CD4-positive, alpha-beta T cell treated with Interleukin-15 for 1 hour (primary cell): ENCODE data around the gene CHAMP1.
"Not testable (repeated sequence)": the region's sequence is repeated elsewhere in the genome, so short reads cannot be mapped to it uniquely, and the experiment has no call there.

Experiments
- DNase-seq: peaks from one replicate; pipeline ENCODE4 v3.0.0-alpha.2; 2020

The CHAMP1 gene

DNA sequence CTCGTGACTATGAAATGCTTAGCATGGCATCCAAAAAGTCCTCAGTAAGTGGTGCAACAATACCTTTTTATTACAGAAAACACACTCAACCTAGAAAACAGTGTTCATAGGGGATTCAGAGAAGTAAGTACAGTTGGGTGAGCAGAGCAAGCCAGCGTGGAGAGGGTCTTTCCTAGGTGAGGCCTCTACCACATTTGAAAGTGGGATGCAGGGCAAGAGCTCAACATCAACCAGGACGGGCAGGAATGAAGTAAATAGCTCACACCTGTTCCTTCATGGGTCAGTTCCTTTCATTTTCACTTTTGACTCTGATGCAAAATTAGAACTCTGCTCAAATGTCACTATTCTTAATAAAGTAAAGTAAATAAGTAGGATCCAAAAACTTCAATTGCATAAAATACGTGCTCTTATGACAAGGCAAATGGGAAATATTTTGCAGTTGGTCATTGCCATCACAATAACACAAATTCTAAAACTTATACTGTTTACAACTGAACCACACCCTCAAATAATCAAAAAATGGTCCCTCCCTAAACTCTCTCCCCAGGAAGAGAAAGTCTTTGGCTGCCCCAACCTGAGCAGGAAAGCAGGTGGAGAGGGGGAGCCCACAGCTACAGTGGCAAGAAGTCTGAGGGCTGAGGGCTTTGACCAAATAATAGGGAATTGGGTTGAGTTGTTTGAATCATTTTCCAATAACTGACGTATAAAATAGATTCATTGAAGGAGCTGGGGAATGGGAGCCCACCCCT is 20.2 kb downstream of the CHAMP1 start:
- no peak for DNase-seq

DNA sequence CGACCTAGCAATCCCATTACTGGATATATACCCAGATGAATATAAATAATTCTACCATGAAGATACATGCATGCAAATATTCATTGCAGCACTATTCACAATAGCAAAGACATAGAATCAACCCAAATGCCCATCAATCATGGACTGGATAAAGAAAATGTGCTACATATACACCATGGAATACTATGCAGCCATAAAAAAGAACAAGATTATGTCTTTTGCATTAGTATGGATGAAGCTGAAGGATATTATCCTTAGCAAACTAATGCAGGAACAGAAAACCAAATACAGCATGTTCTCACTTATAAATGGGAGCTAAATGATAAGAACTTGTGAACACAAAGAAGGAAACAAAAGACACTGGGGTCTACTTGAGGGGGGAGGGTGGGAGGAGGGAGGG is 22.2 kb downstream of the CHAMP1 start:
- not testable (repeated sequence) for DNase-seq

- no peak for DNase-seq
These were observed 24.7 kb downstream of the CHAMP1 start for GRCh38 chr13:114338959-114339358.

DNA sequence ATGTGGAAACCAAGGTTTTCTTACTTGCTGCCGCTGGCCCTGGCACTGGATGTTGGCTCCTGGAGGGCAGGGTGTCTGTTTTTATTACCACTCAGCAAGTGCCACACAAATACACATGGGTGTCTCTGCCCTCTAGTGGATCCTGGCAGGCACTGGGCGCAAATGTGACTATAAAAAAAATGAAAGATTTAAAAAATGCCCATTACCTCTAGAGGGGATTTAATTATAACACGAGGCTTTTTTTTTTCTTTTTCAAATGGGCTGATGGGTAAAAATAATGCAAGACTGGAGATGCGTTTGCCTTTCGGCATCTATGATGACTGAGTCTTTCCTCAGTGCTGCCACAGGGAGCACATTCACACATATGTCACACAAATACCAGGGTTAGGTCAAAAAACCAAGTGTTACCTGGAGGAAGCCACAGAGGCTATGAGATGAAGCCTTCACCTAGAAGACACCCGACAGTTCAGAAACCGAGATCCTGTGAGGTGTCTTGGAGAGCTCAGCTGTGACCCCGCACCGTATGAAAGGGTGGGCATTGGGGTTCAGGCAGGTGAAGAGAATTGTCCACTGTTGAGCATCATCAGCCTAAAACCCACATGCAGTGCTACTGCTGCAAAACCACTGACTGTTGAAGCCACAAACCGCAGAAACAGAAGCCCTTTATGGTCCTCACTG is 25.7 kb downstream of the CHAMP1 start:
- DNase-seq: peak; percentile 46

DNA sequence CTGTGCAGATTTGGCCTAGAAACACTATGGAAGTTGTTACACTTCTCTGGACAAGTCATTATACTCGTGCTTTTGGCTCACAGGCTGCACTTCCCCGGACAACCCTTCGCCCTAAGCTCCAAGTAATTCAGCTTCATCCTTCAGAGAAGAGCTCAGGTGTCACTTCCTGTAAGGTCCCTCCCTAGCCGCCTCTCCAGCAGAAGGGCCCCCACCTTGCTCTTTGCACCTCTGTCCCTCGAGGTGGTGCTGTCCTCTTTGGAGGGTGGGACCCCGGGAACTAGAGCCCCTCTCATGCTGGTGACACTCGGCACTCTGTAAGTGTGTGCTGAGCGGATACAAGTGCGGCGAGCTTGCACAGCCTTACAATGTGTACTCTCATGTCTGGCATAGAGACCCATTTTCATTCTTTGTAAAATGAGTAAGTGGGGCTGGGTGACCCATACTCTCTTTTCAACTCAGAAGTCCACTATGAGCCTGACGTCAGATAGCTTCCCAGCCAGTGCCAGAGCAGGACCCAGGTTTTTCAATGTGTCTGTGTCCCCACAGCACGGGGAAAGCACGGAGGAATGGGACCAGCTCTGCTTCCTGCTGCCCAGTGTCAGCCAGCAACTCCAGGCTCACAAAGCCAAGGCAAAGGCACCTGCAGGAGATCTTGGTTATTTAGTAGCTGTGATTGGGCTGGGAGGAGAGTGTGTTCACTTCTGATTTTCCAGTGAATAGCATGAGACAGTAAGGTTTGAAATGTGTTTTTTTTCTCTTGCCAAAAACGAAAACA is 26.9 kb downstream of the CHAMP1 start:
- no peak for DNase-seq

DNA sequence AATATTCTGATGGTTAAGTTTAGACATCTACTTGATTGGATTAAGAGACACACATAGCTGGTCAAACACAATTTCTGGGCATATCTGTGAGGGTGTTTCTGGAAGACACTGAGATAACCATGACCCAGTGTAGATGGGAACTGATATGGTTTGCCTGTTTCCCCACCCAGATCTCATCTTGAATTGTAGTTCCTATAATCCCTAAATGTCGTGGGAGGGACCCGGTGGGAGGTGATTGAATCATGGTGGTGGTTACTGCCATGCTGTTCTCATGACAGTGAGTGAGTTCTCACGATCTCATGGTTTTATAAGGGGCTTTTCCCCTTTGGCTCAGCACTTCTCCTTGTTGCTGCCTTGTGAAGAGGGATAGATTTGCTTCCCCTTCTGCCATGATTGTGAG is 33.0 kb downstream of the CHAMP1 start:
- DNase-seq: not testable (repeated sequence)

DNA sequence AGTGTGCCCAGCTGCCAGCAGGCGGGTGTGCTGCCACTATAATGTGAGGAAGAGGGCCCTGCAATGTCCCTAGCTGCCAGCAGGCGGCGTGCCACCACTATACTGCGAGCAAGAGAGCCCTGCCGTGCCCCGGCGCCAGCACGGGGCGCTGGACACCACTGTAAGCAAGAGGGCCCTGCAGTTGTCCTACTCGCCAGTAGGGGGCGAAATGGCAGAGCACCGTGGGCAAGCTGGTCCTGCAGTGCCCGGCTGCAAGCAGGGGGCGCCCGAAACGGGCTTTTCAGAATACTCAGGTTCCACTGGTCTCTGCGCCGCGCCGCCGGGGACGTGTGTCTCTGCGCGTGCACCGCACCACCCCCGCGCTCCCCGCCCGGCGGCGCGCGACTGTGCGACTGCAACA is 38.5 kb downstream of the CHAMP1 start:
- peak; percentile 32 for DNase-seq

- not testable (repeated sequence) for DNase-seq
These were observed 39.1 kb downstream of the CHAMP1 start for GRCh38 chr13:114353382-114353781.
